ENCODE measurements around the gene BCLAF1.

Gene BCLAF1

DNA sequence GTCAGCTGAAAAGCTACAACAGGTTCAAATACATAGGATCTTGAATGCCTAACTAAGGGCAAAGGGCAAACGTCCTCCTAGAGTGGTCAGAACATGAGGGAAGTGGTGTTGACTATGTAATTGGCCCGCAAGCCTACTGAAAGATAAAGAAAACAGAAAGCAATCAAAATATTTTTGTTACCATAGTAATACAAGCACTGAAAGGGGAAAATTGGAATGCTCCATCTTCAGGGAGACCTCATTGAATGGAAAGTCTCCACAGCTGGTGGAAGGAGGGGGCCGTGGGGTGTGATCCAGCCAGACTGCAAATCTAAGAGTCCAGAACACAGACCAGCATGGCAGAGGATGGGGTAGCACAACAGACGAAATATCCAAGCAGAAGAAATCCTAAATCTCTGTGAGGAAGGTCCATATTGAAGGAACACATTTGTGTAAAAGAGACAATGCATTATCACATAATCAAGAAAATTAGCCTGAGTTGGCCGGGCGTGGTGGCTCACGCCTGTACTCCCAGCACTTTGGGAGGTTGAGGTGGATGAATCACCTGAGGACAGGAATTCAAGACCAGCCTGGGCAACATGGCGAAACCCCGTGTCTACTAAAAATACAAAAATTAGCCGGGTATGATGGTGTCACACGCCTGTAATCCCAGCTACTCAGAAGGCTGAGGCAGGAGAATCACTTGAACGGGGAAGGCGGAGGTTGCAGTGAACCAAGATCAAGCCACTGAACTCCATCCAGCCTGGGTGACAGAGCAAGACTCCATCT, 79.1 kb downstream of the BCLAF1 start:
- no peaks in the 10 kb centered on the region for H3K36me3 ChIP-seq (ENCODE audit: insufficient read depth)

GRCh38 chr6:136209496-136209895, 80.2 kb downstream of the BCLAF1 start:
- H3K27me3 ChIP-seq (ENCODE audit: insufficient read depth, low read depth), result no peaks in the 10 kb centered on the region
- H3K4me1 ChIP-seq (ENCODE audit: low read depth, poor library complexity, severe bottlenecking), result peaks cover 9% of the 10 kb centered on the region
- no peak overlapping the region for H3K9ac ChIP-seq
- H3K36me3 ChIP-seq (ENCODE audit: insufficient read depth), result no peaks in the 10 kb centered on the region
- no peak overlapping the region for H3K27ac ChIP-seq
- no peak for TF ChIP-seq CTCF (conservative IDR thresholded peaks at IDR 0.05; ENCODE audit: low read depth, low read length)
- H3K4me3 ChIP-seq (IDR thresholded peaks at IDR 0.05; ENCODE audit: insufficient read depth, low read depth, low read length), result no peak overlapping the region
- H2AFZ ChIP-seq (ENCODE audit: low read depth), result no peak overlapping the region
- no peaks in the 10 kb centered on the region for H4K20me1 ChIP-seq (ENCODE audit: insufficient read depth)
- no peak overlapping the region for H3K4me2 ChIP-seq
- no peaks in the 10 kb centered on the region for H3K79me2 ChIP-seq (ENCODE audit: insufficient read depth, low read depth)

More for the DNA sequence above, 79.1 kb downstream of the BCLAF1 start:
- Histone ChIP-seq H3K79me2 (ENCODE audit: insufficient read depth, low read depth) (no peaks in the 10 kb centered on the region), H3K9ac (no peak overlapping the region), H3K4me1 (ENCODE audit: low read depth, poor library complexity, severe bottlenecking) (peaks cover 9% of the 10 kb centered on the region), H3K27me3 (ENCODE audit: insufficient read depth, low read depth) (no peaks in the 10 kb centered on the region), H3K27ac (no peak overlapping the region), H3K4me2 (no peak overlapping the region), H3K4me3 (IDR thresholded peaks at IDR 0.05; ENCODE audit: insufficient read depth, low read depth, low read length) (no peak overlapping the region), H2AFZ (ENCODE audit: low read depth) (no peak overlapping the region), H4K20me1 (ENCODE audit: insufficient read depth) (no peaks in the 10 kb centered on the region)
- no peak for TF ChIP-seq CTCF (conservative IDR thresholded peaks at IDR 0.05; ENCODE audit: low read depth, low read length)

GRCh38 chr6:136208783-136209182, 80.9 kb downstream of the BCLAF1 start:
- H4K20me1 ChIP-seq (ENCODE audit: insufficient read depth), result no peaks in the 10 kb centered on the region
- no peak overlapping the region for H3K27ac ChIP-seq
- no peak overlapping the region for H3K9ac ChIP-seq
- no peak for TF ChIP-seq CTCF (conservative IDR thresholded peaks at IDR 0.05; ENCODE audit: low read depth, low read length)
- H3K79me2 ChIP-seq (ENCODE audit: insufficient read depth, low read depth), result no peaks in the 10 kb centered on the region
- no peak overlapping the region for H3K4me2 ChIP-seq
- no peak overlapping the region for H3K4me3 ChIP-seq (IDR thresholded peaks at IDR 0.05; ENCODE audit: insufficient read depth, low read depth, low read length)
- H3K36me3 ChIP-seq (ENCODE audit: insufficient read depth), result no peaks in the 10 kb centered on the region
- no peaks in the 10 kb centered on the region for H3K27me3 ChIP-seq (ENCODE audit: insufficient read depth, low read depth)
- H3K4me1 ChIP-seq (ENCODE audit: low read depth, poor library complexity, severe bottlenecking), result peaks cover 3% of the 10 kb centered on the region
- no peak overlapping the region for H2AFZ ChIP-seq (ENCODE audit: low read depth)
